GM12872 (cell line): ENCODE data around the gene DPAGT1.

Experiments used
- CTCF ChIP-seq: IDR thresholded peaks from 3 replicates; pipeline ENCODE4 v1.5.1; 2011; ENCODE audit warnings: low read depth, mild to moderate bottlenecking, low read length, moderate library complexity; ENCODE audit not compliant: insufficient read depth

Gene DPAGT1

GRCh38 chr11:119101759-119102423, at the start of gene DPAGT1:
DPAGT1 (minus strand) TSS chr11:119101853; CDS start chr11:119101655, 198 bp downstream.
- no peak for TF ChIP-seq CTCF

GRCh38 chr11:119149786-119150275, 48.2 kb upstream of the DPAGT1 start:
- TF ChIP-seq CTCF: no peak

GRCh38 chr11:119149018-119149785, 47.5 kb upstream of the DPAGT1 start, which contains the start of gene ABCG4:
ABCG4 (plus strand) TSS chr11:119149052; CDS start chr11:119149966, 914 bp downstream.
- TF ChIP-seq CTCF: no peak

- no peak for TF ChIP-seq CTCF
These were observed 47.0 kb upstream of the DPAGT1 start for GRCh38 chr11:119148720-119149017.

GRCh38 chr11:119147604-119148333, 46.1 kb upstream of the DPAGT1 start:
- TF ChIP-seq CTCF: no peak

GRCh38 chr11:119145551-119145950, 43.9 kb upstream of the DPAGT1 start:
- no peak for TF ChIP-seq CTCF
